HG02885 (cell line): ENCODE results near the gene WDR73.

ENCODE experiments used
- ATAC-seq: cut with Tn5 transposase; IDR thresholded peaks from one replicate; pipeline ENCODE4 v1.9.1; 2021; ENCODE audit warnings: mild to moderate bottlenecking; ENCODE audit not compliant: unreplicated experiment, poor library complexity

Gene WDR73

DNA sequence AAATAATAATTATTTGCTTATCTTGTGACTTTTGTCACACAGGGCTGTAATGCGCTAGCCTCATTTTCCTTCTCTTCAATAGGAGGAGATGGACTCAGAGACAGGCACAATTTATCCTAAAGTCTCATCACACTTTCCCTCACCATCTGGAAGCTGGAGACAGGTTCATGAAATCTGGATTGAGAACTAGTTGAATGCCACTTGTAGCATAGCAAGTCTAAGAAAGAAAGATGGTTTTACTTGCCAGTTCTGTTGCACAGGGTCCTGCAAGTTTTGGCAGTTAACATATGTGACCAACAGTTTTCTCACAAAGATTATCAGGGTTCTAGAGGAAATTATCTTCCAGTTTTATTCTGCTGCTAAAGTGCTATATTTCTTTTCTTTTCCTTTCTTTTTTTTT is 62.3 kb downstream of the WDR73 start:
- ATAC-seq: no peak

DNA sequence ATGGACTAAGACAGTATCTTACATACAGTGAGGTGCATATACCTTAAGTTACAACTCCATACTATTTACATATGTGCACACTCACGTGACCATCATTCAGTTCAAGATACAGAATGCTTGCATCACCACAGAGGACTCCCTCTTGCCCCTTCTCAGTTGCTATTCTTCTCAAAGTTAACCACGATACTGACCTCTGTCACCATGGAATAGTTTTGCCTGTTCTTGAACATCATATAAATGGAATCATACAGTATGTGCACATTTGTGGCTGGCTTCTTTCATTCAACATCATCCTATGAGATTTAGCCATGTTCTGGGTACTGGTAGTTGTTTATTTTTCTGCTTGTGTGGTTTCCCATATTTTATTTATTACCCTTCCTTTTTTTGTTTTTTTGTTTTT is 63.7 kb downstream of the WDR73 start:
- no peak for ATAC-seq
